MM.1S (cell line): Measurements from ENCODE around the gene UNC93B1.
"Not testable (repeated sequence)": the region's sequence is repeated elsewhere in the genome, so short reads cannot be mapped to it uniquely, and the experiment has no call there.

Source experiments
- DNase-seq: peaks from one replicate; pipeline ENCODE4 v3.0.0-alpha.2; 2015
- H2AFZ ChIP-seq: fragments of 300-600 bp; sonication (generic); 2 replicates; pipeline ENCODE4 v1.6.0; 2016; ENCODE audit warnings: antibody characterized with exemption, low read length
- H3F3A ChIP-seq: fragments of 300-600 bp; sonication (generic); 2 replicates; pipeline ENCODE4 v1.6.1; 2016; ENCODE audit warnings: mild to moderate bottlenecking, antibody characterized with exemption, low read length, moderate library complexity, mixed read lengths; ENCODE audit not compliant: insufficient read depth
- H3K27ac ChIP-seq: fragments of 300-600 bp; sonication (generic); 2 replicates; pipeline ENCODE4 v1.5.1; 2016; ENCODE audit warnings: mild to moderate bottlenecking, low read length
- H3K27me3 ChIP-seq: fragments of 300-600 bp; sonication (generic); replicated peaks from 2 replicates; pipeline ENCODE4 v1.6.0; 2016; ENCODE audit warnings: low read length; ENCODE audit not compliant: insufficient read depth
- H3K36me3 ChIP-seq: fragments of 300-600 bp; sonication (generic); replicated peaks from 2 replicates; pipeline ENCODE4 v1.6.1; 2016; ENCODE audit warnings: mild to moderate bottlenecking, low read length, mixed read lengths; ENCODE audit not compliant: insufficient read depth
- H3K4me1 ChIP-seq: fragments of 300-600 bp; sonication (generic); 2 replicates; pipeline ENCODE4 v1.6.1; 2016; ENCODE audit warnings: low read length, mixed read lengths
- H3K4me2 ChIP-seq: fragments of 300-600 bp; sonication (generic); 2 replicates; pipeline ENCODE4 v1.6.0; 2016; ENCODE audit warnings: low read depth, low read length
- H3K4me3 ChIP-seq: fragments of 300-600 bp; sonication (generic); 2 replicates; pipeline ENCODE4 v1.5.1; 2016; ENCODE audit warnings: low read length, mixed read lengths
- H3K79me2 ChIP-seq: fragments of 300-600 bp; sonication (generic); 2 replicates; pipeline ENCODE4 v1.6.1; 2016; ENCODE audit warnings: mixed run types, low read length, mixed read lengths
- H3K9ac ChIP-seq: fragments of 300-600 bp; sonication (generic); 2 replicates; pipeline ENCODE4 v1.6.1; 2016; ENCODE audit warnings: low read length, mixed read lengths
- H3K9me2 ChIP-seq: fragments of 300-600 bp; sonication (generic); replicated peaks from 2 replicates; pipeline ENCODE4 v1.6.1; 2016; ENCODE audit warnings: mild to moderate bottlenecking, low read length, mixed read lengths; ENCODE audit not compliant: insufficient read depth
- H3K9me3 ChIP-seq: fragments of 300-600 bp; sonication (generic); replicated peaks from 2 replicates; pipeline ENCODE4 v1.6.1; 2016; ENCODE audit warnings: mild to moderate bottlenecking, low read length, mixed read lengths; ENCODE audit not compliant: insufficient read depth
- H4K20me1 ChIP-seq: fragments of 300-600 bp; sonication (generic); 2 replicates; pipeline ENCODE4 v1.6.1; 2016; ENCODE audit warnings: mild to moderate bottlenecking, low read length, moderate library complexity, mixed read lengths; ENCODE audit not compliant: insufficient read depth
- EZH2 ChIP-seq: fragments of 300-600 bp; sonication (generic); optimal IDR thresholded peaks from 2 replicates; pipeline ENCODE3; 2017; ENCODE audit warnings: low read depth, mild to moderate bottlenecking, antibody characterized with exemption, low read length, mixed read lengths
- EZH2phosphoT487 ChIP-seq: fragments of 300-600 bp; sonication (generic); IDR thresholded peaks from 2 replicates; pipeline ENCODE4 v1.6.1; 2018; ENCODE audit warnings: antibody characterized with exemption, low read length
- TF ChIP-seq, protein P1 (sequence below): fragments of 300-600 bp; sonication (generic); IDR thresholded peaks from 2 replicates; pipeline ENCODE4 v1.5.1; 2016; ENCODE audit warnings: antibody characterized with exemption, low read length, mixed read lengths

Gene UNC93B1

DNA sequence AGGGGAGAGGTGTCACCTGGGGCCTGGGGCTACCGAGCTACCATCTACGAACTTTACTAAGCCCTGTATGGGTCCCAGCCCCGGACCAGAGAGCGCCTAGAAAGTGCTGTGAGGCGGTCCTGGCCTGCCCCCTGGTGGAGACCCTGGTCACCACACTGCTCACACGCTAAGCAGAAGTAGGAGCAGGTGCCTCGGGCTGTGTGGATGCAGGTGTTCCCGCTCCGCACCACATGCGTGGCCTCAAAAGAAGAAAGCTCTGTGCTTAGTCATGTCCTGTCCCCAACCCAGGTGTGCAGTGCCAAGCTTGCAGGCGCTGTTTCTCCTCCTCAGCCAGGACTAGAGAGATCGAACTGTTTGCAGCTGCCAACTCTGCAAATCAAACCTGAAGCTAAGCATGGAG is 10.1 kb downstream of the UNC93B1 start:
- H3K4me2 ChIP-seq, H3K9me3 ChIP-seq, H3K4me3 ChIP-seq, H4K20me1 ChIP-seq, H3K27me3 ChIP-seq, H3K9me2 ChIP-seq, H2AFZ ChIP-seq, H3K36me3 ChIP-seq: not testable (repeated sequence)
- peaks cover 37% of the 10 kb centered on the region for H3F3A ChIP-seq
- peak overlapping the region; percentile 96 for H3K27ac ChIP-seq
- peaks cover 39% of the 10 kb centered on the region for H3K4me1 ChIP-seq
- peak; percentile 95 for DNase-seq
- peaks cover 27% of the 10 kb centered on the region for H3K79me2 ChIP-seq
- H3K9ac ChIP-seq = peak overlapping the region; percentile 58; the same call in 1 of the 2 replicates
- TF ChIP-seq, protein P1, sequence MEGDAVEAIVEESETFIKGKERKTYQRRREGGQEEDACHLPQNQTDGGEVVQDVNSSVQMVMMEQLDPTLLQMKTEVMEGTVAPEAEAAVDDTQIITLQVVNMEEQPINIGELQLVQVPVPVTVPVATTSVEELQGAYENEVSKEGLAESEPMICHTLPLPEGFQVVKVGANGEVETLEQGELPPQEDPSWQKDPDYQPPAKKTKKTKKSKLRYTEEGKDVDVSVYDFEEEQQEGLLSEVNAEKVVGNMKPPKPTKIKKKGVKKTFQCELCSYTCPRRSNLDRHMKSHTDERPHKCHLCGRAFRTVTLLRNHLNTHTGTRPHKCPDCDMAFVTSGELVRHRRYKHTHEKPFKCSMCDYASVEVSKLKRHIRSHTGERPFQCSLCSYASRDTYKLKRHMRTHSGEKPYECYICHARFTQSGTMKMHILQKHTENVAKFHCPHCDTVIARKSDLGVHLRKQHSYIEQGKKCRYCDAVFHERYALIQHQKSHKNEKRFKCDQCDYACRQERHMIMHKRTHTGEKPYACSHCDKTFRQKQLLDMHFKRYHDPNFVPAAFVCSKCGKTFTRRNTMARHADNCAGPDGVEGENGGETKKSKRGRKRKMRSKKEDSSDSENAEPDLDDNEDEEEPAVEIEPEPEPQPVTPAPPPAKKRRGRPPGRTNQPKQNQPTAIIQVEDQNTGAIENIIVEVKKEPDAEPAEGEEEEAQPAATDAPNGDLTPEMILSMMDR = peak; percentile 52

DNA sequence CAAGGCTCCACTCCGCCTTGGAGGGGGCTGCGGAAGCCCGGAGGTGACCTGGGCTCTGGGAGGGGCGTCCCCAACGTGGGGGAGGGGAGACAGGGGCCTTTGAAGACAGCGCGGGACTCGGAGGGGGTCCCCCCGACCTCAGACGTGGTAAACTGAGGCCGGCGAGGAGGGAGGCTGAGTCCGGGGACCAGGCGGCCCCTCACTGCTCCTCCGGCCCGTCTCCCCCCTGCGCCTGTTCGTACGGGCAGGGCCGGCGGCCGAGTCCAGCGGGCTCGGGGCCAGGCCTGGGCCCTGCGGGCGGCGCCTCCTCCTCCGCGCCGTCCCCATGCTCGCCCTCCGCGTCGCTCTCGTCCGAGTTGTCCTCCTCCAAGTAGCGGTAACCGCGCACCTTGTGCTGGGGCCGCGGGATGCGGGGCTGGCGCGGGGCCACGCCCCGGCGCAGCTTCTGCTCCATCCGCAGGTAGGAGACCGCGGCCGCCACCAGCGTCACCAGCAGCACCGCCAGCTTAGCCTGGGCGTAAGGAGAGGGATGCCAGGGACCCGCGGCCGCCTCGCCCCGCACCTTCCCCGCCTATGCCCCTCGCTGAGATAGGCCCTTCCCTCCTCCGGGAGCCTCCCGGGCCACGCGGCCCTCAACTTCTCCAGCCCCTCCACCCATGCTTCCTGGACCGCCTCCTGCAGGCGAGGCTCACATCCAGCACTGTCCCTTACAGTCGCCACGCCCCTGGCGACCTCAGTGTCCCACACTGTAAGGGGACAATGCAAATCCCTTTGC is 12.4 kb downstream of the UNC93B1 start:
- Histone ChIP-seq H3F3A (peaks cover 17% of the 10 kb centered on the region), H3K4me1 (peaks cover 22% of the 10 kb centered on the region)
- H3K9ac ChIP-seq, H3K36me3 ChIP-seq, H3K4me3 ChIP-seq, H3K9me2 ChIP-seq, H3K4me2 ChIP-seq, DNase-seq, H3K9me3 ChIP-seq, H3K27ac ChIP-seq, H3K79me2 ChIP-seq, H3K27me3 ChIP-seq, H2AFZ ChIP-seq, H4K20me1 ChIP-seq: not testable (repeated sequence)

DNA sequence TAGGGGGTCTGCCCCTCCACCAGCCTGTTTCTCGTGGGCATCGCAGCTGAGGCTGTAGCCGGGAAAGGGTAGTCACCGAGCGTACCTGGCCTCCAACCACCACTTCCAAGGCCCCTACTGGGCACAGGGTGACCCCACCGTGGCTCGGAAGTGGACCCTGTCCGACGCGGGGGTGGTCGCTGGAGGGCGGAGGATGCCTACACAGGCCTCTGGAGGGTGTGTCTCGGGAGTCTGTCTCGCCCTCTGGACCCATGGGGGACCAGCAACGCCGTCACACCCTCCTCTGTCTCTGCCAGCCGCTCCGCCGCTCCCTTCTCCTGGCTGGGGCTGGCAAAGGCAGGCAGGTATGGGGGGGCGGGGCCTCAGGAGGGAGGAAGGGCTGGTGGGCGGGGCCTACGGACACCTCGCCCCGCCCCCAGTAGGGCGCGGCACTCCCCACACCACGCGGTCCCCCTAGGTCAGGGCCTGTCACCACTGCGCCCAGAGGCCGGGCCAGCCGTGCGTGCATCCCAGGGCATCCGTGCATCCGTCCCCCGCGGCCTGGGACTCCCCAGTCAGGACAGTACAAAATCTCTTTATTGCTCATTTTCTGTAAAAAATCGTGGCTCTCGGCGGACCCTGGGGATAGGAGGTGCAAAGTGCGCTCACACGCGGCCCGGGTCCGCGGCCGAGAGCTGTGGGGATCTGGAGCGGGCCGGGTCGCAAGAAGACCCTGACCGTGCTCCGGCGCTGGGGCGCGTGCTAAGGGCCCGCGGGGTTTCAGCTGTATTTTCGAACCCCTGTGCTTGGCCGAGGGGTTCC is 13.2 kb downstream of the UNC93B1 start:
- H3K9ac ChIP-seq, H3K79me2 ChIP-seq, H3K4me3 ChIP-seq, H3K36me3 ChIP-seq, H3K9me2 ChIP-seq, H3K27me3 ChIP-seq, H4K20me1 ChIP-seq, DNase-seq, H3K4me2 ChIP-seq, H2AFZ ChIP-seq, H3K27ac ChIP-seq, H3K9me3 ChIP-seq: not testable (repeated sequence)
- Histone ChIP-seq H3K4me1 (peaks cover 14% of the 10 kb centered on the region), H3F3A (peaks cover 10% of the 10 kb centered on the region)

DNA sequence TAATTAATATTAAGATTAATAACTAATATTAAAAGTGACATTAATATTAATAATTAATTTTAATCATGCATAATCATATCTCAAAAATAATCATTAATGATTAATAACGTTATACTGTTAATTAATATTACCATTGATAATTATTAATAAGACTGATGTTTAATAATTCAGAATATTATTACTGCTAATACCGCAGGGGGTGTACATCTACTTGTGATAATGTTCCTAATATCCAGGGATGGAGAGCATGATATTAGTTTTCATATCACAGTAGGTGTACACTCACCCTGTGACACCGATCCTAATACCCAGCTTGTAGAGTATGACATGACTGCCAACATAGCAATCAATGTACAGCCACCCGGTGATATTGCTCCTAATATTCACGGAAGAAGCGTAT is 18.6 kb downstream of the UNC93B1 start:
- not testable (repeated sequence) for H3K9ac ChIP-seq, H2AFZ ChIP-seq, H3K4me1 ChIP-seq

DNA sequence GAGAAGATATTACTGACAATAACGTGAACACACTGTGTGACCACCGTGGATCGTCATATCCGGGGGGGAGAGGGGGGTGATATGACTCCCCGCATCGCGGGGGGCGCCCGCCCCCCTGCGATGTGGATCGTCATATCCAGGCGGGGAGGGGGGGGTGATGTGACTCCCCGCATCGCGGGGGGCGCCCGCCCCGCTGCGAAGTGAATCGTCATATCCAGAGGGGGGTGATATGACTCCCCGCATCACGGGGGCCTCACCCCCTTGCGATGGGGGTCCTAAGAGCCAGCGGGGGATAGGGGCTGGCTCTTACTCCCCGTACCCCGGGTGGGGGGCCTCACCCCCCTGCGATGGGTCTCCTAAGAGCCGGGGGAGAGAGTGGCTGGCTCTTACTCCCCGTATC is 19.9 kb downstream of the UNC93B1 start:
- Histone ChIP-seq H3K36me3 (no peaks in the 10 kb centered on the region), H3K27ac (no peak overlapping the region), H3K27me3 (no peaks in the 10 kb centered on the region), H3K9me3 (no peaks in the 10 kb centered on the region), H2AFZ (no peak overlapping the region), H3K4me3 (no peak overlapping the region), H3F3A (no peaks in the 10 kb centered on the region), H3K4me1 (no peaks in the 10 kb centered on the region), H3K9me2 (no peaks in the 10 kb centered on the region), H3K79me2 (no peaks in the 10 kb centered on the region), H4K20me1 (no peaks in the 10 kb centered on the region), H3K9ac (no peak overlapping the region), H3K4me2 (no peak overlapping the region)
- no peak for DNase-seq
- no peak for TF ChIP-seq EZH2
- no peak for TF ChIP-seq EZH2phosphoT487
- TF ChIP-seq, protein P1 = no peak

More for the DNA sequence above, 18.6 kb downstream of the UNC93B1 start:
- not testable (repeated sequence) for H3F3A ChIP-seq, H3K4me3 ChIP-seq, H3K9me3 ChIP-seq, H3K36me3 ChIP-seq, H3K79me2 ChIP-seq, H3K27ac ChIP-seq, H4K20me1 ChIP-seq, H3K27me3 ChIP-seq, DNase-seq, H3K9me2 ChIP-seq, H3K4me2 ChIP-seq

DNA sequence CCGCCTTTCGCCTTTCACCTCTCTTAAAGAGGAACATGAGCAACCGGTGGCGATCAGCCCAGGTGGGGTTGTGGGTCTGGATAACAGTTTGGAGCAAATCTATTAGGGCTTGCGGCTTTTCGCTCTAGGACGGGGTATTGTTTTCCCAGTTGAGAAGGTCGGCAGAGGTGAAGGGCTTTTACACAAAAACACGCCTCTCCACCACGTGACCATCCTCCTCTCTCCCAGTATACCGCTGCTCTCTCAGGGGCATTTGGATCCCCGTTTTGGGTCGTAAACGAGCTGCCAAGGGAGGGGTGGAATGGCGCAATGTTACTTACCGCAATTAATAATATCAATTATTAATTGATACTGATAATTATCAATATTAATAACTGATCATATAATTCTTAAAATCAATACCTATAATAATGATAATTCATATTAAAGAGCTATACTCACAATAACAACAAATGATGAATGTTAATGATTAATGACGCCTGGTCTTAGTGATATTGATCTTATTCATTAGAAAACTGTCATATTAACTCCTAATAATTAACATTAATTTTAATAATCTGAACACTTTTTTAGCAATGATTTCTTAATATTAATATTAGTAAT is 21.5 kb downstream of the UNC93B1 start:
- not testable (repeated sequence) for H2AFZ ChIP-seq, H3K9me2 ChIP-seq, H3K36me3 ChIP-seq, H3K27me3 ChIP-seq, H3F3A ChIP-seq, H3K27ac ChIP-seq, H3K4me3 ChIP-seq, H3K4me2 ChIP-seq, DNase-seq, H4K20me1 ChIP-seq, H3K9ac ChIP-seq, H3K9me3 ChIP-seq, H3K4me1 ChIP-seq, H3K79me2 ChIP-seq
